HL-60 (cell line): ENCODE measurements around the gene MYORG.

Experiments used
- CTCF ChIP-seq: IDR thresholded peaks from one replicate; pipeline ENCODE4 v1.5.1; 2011; ENCODE audit warnings: low read length, control low read depth, inconsistent platforms; ENCODE audit not compliant: insufficient read depth
- GABPA ChIP-seq: IDR thresholded peaks from 2 replicates; pipeline ENCODE4 v1.6.1; 2012; ENCODE audit warnings: low read depth
- POLR2AphosphoS5 ChIP-seq: IDR thresholded peaks from 2 replicates; pipeline ENCODE4 v1.6.1; 2012; ENCODE audit warnings: low read depth
- REST ChIP-seq: IDR thresholded peaks from 2 replicates; pipeline ENCODE4 v1.6.1; 2012; ENCODE audit warnings: low read depth; ENCODE audit not compliant: insufficient replicate concordance

GRCh38 chr9:34408173-34408572, 31.5 kb upstream of the MYORG start:
- TF ChIP-seq REST (no peak), CTCF (no peak), POLR2AphosphoS5 (no peak), GABPA (no peak)
